HEK293 (cell line): ENCODE data around the gene NHERF2.

Source experiments
- REST ChIP-seq: fragments of 450-650 bp; formaldehyde crosslinking; IDR thresholded peaks from 2 replicates; pipeline ENCODE4 v1.5.1; 2016; ENCODE audit warnings: missing biosample characterization, missing genetic modification characterization
- ZNF140 ChIP-seq: fragments of 450-650 bp; formaldehyde crosslinking; IDR thresholded peaks from 2 replicates; pipeline ENCODE4 v1.5.1; 2016; ENCODE audit warnings: missing biosample characterization, missing genetic modification characterization
- ZNF239 ChIP-seq: fragments of 450-650 bp; formaldehyde crosslinking; IDR thresholded peaks from 2 replicates; pipeline ENCODE4 v1.5.1; 2016; ENCODE audit warnings: missing biosample characterization, missing genetic modification characterization
- ZNF37A ChIP-seq: fragments of 450-650 bp; IDR thresholded peaks from 2 replicates; pipeline ENCODE4 v1.5.1; 2018; ENCODE audit warnings: missing biosample characterization, missing genetic modification characterization
- ZSCAN16 ChIP-seq: fragments of 450-650 bp; formaldehyde crosslinking; IDR thresholded peaks from 2 replicates; pipeline ENCODE4 v1.5.1; 2016; ENCODE audit warnings: missing biosample characterization, missing genetic modification characterization
- ZXDB ChIP-seq: fragments of 450-650 bp; formaldehyde crosslinking; IDR thresholded peaks from 2 replicates; pipeline ENCODE4 v1.5.1; 2016; ENCODE audit warnings: missing biosample characterization, missing genetic modification characterization
- TF ChIP-seq, protein P1 (sequence below): fragments of 450-650 bp; formaldehyde crosslinking; IDR thresholded peaks from 2 replicates; pipeline ENCODE4 v1.5.1; 2016; ENCODE audit warnings: missing biosample characterization, missing genetic modification characterization
- TF ChIP-seq, protein P2 (sequence below): fragments of 450-650 bp; formaldehyde crosslinking; IDR thresholded peaks from 2 replicates; pipeline ENCODE4 v1.5.1; 2016; ENCODE audit warnings: missing biosample characterization, missing genetic modification characterization
- TF ChIP-seq, protein P3 (sequence below): fragments of 450-650 bp; formaldehyde crosslinking; IDR thresholded peaks from 2 replicates; pipeline ENCODE4 v1.5.1; 2017; ENCODE audit warnings: missing biosample characterization, missing genetic modification characterization
- TF ChIP-seq, protein P4 (sequence below): fragments of 450-650 bp; formaldehyde crosslinking; IDR thresholded peaks from 2 replicates; pipeline ENCODE4 v1.5.1; 2016; ENCODE audit warnings: missing biosample characterization, missing genetic modification characterization

DNA sequence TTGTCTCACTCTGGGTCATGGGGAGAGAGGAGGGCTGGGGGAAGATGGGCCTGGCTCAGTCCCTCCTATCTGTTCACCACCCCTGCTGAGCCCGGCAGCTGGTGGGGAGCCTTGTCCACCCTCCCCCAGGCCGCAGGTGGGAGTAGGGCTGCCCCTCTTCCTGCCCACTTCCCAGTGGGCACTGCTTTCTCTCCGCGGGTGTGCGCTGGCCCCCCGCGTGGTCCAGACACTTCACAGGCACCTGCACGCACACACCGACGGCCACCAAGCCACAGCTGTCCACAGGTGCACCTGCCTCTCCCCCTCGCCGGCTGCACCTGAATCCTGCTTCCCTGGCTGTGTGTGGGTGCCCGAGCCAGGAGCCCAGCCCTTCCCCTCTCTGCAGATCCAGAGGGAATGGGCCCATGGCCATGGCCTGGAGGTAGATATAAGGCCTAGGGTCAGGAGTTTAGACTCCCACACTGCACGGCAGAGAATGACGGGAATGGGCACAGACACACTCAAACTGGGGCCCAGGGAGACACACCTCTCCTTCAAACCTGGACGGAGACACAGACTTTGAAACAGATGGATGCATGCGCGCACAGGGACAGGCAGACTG, 2.0 kb downstream of the NHERF2 start:
- TF ChIP-seq ZNF37A (no peak), REST (tag by site-specific recombination) (no peak), ZNF239 (tag by site-specific recombination) (no peak), ZXDB (tag by site-specific recombination) (no peak), ZNF140 (tag by site-specific recombination) (no peak), ZSCAN16 (tag by site-specific recombination) (no peak)
- TF ChIP-seq, protein P1, sequence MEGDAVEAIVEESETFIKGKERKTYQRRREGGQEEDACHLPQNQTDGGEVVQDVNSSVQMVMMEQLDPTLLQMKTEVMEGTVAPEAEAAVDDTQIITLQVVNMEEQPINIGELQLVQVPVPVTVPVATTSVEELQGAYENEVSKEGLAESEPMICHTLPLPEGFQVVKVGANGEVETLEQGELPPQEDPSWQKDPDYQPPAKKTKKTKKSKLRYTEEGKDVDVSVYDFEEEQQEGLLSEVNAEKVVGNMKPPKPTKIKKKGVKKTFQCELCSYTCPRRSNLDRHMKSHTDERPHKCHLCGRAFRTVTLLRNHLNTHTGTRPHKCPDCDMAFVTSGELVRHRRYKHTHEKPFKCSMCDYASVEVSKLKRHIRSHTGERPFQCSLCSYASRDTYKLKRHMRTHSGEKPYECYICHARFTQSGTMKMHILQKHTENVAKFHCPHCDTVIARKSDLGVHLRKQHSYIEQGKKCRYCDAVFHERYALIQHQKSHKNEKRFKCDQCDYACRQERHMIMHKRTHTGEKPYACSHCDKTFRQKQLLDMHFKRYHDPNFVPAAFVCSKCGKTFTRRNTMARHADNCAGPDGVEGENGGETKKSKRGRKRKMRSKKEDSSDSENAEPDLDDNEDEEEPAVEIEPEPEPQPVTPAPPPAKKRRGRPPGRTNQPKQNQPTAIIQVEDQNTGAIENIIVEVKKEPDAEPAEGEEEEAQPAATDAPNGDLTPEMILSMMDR, result no peak
- TF ChIP-seq, protein P2, sequence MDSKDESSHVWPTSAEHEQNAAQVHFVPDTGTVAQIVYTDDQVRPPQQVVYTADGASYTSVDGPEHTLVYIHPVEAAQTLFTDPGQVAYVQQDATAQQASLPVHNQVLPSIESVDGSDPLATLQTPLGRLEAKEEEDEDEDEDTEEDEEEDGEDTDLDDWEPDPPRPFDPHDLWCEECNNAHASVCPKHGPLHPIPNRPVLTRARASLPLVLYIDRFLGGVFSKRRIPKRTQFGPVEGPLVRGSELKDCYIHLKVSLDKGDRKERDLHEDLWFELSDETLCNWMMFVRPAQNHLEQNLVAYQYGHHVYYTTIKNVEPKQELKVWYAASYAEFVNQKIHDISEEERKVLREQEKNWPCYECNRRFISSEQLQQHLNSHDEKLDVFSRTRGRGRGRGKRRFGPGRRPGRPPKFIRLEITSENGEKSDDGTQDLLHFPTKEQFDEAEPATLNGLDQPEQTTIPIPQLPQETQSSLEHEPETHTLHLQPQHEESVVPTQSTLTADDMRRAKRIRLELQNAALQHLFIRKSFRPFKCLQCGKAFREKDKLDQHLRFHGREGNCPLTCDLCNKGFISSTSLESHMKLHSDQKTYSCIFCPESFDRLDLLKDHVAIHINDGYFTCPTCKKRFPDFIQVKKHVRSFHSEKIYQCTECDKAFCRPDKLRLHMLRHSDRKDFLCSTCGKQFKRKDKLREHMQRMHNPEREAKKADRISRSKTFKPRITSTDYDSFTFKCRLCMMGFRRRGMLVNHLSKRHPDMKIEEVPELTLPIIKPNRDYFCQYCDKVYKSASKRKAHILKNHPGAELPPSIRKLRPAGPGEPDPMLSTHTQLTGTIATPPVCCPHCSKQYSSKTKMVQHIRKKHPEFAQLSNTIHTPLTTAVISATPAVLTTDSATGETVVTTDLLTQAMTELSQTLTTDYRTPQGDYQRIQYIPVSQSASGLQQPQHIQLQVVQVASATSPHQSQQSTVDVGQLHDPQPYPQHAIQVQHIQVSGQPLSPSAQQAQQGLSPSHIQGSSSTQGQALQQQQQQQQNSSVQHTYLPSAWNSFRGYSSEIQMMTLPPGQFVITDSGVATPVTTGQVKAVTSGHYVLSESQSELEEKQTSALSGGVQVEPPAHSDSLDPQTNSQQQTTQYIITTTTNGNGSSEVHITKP (tag by site-specific recombination), result no peak
- TF ChIP-seq, protein P3, sequence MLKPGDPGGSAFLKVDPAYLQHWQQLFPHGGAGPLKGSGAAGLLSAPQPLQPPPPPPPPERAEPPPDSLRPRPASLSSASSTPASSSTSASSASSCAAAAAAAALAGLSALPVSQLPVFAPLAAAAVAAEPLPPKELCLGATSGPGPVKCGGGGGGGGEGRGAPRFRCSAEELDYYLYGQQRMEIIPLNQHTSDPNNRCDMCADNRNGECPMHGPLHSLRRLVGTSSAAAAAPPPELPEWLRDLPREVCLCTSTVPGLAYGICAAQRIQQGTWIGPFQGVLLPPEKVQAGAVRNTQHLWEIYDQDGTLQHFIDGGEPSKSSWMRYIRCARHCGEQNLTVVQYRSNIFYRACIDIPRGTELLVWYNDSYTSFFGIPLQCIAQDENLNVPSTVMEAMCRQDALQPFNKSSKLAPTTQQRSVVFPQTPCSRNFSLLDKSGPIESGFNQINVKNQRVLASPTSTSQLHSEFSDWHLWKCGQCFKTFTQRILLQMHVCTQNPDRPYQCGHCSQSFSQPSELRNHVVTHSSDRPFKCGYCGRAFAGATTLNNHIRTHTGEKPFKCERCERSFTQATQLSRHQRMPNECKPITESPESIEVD, result no peak
- TF ChIP-seq, protein P4, sequence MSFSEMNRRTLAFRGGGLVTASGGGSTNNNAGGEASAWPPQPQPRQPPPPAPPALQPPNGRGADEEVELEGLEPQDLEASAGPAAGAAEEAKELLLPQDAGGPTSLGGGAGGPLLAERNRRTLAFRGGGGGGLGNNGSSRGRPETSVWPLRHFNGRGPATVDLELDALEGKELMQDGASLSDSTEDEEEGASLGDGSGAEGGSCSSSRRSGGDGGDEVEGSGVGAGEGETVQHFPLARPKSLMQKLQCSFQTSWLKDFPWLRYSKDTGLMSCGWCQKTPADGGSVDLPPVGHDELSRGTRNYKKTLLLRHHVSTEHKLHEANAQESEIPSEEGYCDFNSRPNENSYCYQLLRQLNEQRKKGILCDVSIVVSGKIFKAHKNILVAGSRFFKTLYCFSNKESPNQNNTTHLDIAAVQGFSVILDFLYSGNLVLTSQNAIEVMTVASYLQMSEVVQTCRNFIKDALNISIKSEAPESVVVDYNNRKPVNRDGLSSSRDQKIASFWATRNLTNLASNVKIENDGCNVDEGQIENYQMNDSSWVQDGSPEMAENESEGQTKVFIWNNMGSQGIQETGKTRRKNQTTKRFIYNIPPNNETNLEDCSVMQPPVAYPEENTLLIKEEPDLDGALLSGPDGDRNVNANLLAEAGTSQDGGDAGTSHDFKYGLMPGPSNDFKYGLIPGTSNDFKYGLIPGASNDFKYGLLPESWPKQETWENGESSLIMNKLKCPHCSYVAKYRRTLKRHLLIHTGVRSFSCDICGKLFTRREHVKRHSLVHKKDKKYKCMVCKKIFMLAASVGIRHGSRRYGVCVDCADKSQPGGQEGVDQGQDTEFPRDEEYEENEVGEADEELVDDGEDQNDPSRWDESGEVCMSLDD (tag by site-specific recombination), result no peak
